HUES64 (cell line): Measurements from ENCODE around the gene ASCC3.
A peak's percentile ranks its signal among the peaks of the same experiment; 100 is the strongest.

Source experiments
- H3K27ac ChIP-seq: 2 replicates; pipeline ENCODE4 v1.7.0; 2013; ENCODE audit warnings: low read depth, low read length, inconsistent platforms
- H3K27me3 ChIP-seq: 2 replicates; pipeline ENCODE4 v1.6.1; 2013; ENCODE audit warnings: mild to moderate bottlenecking, low read length; ENCODE audit not compliant: insufficient read depth
- H3K36me3 ChIP-seq: 2 replicates; pipeline ENCODE4 v1.6.1; 2013; ENCODE audit warnings: mild to moderate bottlenecking, low read length; ENCODE audit not compliant: insufficient read depth
- H3K4me1 ChIP-seq: 2 replicates; pipeline ENCODE4 v1.6.1; 2013; ENCODE audit warnings: mild to moderate bottlenecking, low read length, moderate library complexity; ENCODE audit not compliant: insufficient read depth
- H3K4me3 ChIP-seq: 2 replicates; pipeline ENCODE4 v1.5.1; 2013; ENCODE audit warnings: mild to moderate bottlenecking, low read length, moderate library complexity
- H3K9ac ChIP-seq: 2 replicates; pipeline ENCODE4 v1.6.1; 2013; ENCODE audit warnings: mild to moderate bottlenecking, low read depth, low read length
- H3K9me3 ChIP-seq: 2 replicates; pipeline ENCODE4 v1.6.1; 2013; ENCODE audit warnings: low read depth, low read length; ENCODE audit not compliant: insufficient read depth
- WGBS: fragments of 150-250, 120-280 bp; methylation state at CpG from one replicate; pipeline ENCODE4 v1.1.7; 2013; ENCODE audit warnings: missing lambda C conversion rate; 5-methylcytosine and 5-hydroxymethylcytosine counted together

The ASCC3 gene

DNA sequence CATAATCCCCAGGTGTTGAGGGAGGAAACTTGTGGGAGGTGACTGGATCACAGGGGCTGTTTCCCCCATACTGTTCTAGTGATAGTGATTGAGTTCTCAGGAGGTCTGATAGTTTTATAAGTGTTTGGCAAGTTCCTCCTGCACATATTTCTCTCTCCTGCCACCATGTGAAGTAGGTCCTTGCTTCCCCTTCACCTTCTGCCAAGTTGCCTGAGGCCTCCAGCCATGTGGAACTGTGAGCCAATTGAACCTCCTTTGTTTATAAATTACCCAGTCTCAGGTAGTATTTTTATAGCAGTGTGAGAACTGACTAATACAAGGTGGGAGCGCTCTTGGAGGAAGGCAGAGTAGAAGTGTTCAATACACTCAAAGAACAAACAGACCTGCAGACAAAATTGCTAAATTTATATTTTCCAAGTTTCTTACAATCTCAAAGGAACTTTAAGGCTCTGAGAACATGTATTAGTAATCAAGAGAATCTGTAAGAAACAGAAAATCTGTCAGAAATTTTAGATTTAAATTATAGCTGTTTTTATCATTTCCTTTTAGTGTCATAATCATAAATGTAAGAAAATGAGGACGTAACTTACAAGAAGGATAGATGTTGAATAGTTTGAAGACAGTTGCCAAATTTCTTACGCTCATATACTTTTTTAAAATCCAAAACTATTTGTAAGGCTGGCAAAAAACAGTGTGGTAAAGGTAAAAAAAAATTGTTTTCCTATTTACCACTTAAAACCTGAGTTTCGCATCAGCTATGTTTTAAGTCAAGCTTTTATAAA, 77.7 kb downstream of the ASCC3 start:
- Histone ChIP-seq H3K9ac (no peak overlapping the region), H3K9me3 (no peaks in the 10 kb centered on the region), H3K36me3 (peaks cover 41% of the 10 kb centered on the region), H3K27me3 (no peaks in the 10 kb centered on the region), H3K4me3 (no peak overlapping the region), H3K27ac (no peak overlapping the region), H3K4me1 (no peaks in the 10 kb centered on the region)
- 100% methylated on average over 1 of the region's 4 CpGs for WGBS

DNA sequence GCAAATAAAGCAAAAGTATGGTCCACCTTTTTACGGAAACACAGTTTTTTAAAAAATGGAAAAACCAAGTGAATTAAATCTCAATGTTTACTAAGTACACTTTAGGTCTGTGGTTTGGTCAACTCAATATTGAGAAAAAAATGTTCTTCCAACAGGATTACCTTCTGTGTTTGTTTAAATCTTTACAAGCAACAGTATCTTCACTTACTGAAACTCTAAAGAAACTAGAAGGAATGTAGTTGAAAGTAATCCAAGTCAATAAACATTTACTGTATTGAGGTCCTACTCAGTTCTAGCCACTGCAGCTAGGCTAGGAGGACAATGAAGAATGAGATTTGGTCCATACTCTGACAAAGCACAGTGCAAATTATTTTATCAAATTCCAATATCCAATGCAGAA, 80.1 kb downstream of the ASCC3 start:
- H3K27ac ChIP-seq, result no peak overlapping the region
- H3K9ac ChIP-seq, result no peak overlapping the region
- no peaks in the 10 kb centered on the region for H3K27me3 ChIP-seq
- no peak overlapping the region for H3K4me3 ChIP-seq
- no peaks in the 10 kb centered on the region for H3K9me3 ChIP-seq
- no CpG with 5 or more reads among the region's 1 CpG for WGBS
- no peaks in the 10 kb centered on the region for H3K4me1 ChIP-seq
- peaks cover 57% of the 10 kb centered on the region for H3K36me3 ChIP-seq

DNA sequence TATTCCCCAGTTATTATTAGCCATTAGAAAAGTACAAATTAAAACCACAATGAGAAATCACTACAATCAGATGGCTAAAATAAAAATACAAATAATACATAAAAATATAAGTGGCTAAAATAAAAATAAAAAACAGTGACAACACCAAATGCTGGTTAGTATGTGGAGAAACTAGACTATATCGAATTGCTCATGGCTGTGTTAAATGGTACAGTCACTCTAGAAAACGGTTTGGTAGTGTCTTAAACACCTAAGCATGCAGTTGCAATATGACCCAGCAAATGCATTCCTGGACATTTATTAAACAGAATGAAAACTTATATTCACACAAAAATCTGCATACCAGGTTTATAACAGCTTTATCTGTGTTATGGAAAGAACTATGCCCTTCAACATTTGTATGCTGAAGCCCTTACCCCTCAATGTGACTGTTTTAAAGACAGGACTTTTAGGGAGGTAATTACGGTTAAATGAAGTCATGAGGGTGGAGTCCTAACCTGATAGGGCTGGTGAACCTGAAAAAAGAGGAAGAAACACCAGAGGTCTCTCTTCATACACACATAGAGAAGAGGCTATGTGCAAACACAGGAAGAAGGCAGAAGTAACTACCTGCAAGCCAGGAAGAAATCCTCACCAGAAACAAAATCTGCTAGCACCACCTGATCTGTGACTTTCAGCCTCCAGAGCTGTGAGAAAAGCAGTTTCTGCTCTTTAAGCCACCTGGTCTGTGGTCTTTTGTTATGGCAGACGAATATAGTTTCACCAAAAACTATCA, 84.9 kb downstream of the ASCC3 start:
- no peak overlapping the region for H3K4me3 ChIP-seq
- no peaks in the 10 kb centered on the region for H3K27me3 ChIP-seq
- no peaks in the 10 kb centered on the region for H3K9me3 ChIP-seq
- no peak overlapping the region for H3K27ac ChIP-seq
- no peak overlapping the region for H3K9ac ChIP-seq
- 97% methylated on average over 3 of the region's 4 CpGs for WGBS
- no peaks in the 10 kb centered on the region for H3K4me1 ChIP-seq
- peaks cover 41% of the 10 kb centered on the region for H3K36me3 ChIP-seq

DNA sequence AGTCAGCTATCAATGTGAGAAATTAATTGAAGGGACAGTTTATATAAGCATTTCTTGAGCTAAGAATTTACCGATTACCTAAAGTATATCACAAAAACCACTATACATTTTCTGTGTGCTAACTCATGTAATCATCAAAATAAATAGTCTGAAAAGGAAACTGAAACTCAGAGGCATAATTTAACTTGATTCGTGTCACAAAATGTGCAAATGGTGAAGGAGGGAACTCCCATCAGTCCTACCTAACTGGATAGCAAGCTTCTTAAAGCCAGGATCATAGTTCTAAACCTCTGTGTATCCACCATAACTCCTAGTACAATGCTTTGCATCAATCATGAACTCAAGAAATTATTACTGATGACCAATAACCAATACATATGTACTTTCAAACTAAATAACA, 91.0 kb downstream of the ASCC3 start:
- Histone ChIP-seq H3K27me3 (no peaks in the 10 kb centered on the region), H3K4me1 (no peaks in the 10 kb centered on the region), H3K4me3 (no peak overlapping the region), H3K36me3 (0 out of 2 replicates have a peak, but pooled peaks cover 5% of the 10 kb centered on the region), H3K27ac (no peak overlapping the region), H3K9me3 (no peaks in the 10 kb centered on the region), H3K9ac (no peak overlapping the region)
- WGBS, result 98% methylated on average over 2 of the region's 2 CpGs

DNA sequence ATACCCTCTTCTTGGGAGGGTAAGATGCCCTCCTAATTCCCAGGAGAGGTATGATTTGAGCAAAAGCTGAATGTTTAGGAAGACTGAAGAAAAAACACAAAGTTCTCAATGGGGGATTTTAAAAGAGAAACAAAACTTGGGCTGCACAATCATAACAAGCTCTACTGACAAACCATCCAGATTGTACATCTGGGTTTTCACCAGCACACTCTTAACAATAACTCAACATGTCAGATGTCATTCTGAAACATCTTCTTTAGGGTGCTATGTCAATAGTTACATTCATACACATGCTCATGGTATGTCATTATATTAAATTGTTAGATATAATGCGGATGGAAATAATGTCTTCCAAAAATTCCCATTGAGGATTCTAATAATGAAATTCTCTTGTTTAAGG, 95.1 kb downstream of the ASCC3 start:
- no peaks in the 10 kb centered on the region for H3K4me1 ChIP-seq
- no CpG with 5 or more reads among the region's 1 CpG for WGBS
- no peak overlapping the region for H3K4me3 ChIP-seq
- H3K27ac ChIP-seq, result no peak overlapping the region
- no peak overlapping the region for H3K9ac ChIP-seq
- no peaks in the 10 kb centered on the region for H3K36me3 ChIP-seq
- H3K27me3 ChIP-seq, result no peaks in the 10 kb centered on the region
- H3K9me3 ChIP-seq, result no peaks in the 10 kb centered on the region

DNA sequence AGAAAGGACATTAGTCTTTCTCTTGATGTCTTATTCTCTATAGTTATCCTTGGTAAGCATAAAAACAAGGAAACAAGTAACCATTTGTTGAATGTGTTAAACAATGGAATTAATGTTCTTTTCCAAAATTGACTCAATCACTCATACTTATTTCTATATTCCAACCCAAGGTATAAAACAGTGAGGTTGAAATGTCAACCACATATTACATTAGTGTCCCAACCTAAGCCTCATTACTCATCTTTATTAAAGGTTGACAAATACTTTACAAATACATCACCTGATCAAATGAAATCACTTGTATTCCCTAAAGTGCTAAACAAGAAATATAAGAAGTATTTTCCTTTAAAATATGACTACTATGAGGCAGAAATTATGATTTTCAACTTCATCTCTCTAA, 100.5 kb downstream of the ASCC3 start:
- no peaks in the 10 kb centered on the region for H3K9me3 ChIP-seq
- no peaks in the 10 kb centered on the region for H3K4me1 ChIP-seq
- H3K4me3 ChIP-seq, result no peak overlapping the region
- no peak overlapping the region for H3K27ac ChIP-seq
- H3K27me3 ChIP-seq, result no peaks in the 10 kb centered on the region
- H3K9ac ChIP-seq, result no peak overlapping the region
- no peaks in the 10 kb centered on the region for H3K36me3 ChIP-seq

DNA sequence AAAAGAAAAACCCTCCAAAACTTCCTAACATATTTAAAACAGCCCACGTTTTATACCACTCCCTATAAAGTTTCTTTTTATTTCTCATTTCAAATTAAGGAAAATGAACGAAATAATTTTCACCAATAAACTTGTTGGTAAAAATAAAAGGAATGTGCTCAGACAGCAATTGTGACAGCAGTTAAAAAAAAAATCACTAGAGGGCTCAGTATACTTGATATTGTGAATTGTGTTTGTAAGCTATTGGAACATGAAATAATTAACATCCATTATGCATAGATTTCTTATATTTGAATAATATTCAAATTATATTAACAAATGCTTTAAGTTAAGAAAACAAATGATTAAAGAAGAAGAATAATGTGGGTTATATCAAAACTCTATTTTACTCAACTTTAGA, 105.5 kb downstream of the ASCC3 start:
- Histone ChIP-seq H3K27me3 (no peaks in the 10 kb centered on the region), H3K36me3 (0 out of 2 replicates have a peak, but pooled peaks cover 3% of the 10 kb centered on the region), H3K4me3 (no peak overlapping the region), H3K9me3 (no peaks in the 10 kb centered on the region), H3K4me1 (no peaks in the 10 kb centered on the region; the same call in 1 of the 2 replicates), H3K9ac (no peak overlapping the region), H3K27ac (no peak overlapping the region)
- WGBS, result 86% methylated on average over 1 of the region's 2 CpGs

DNA sequence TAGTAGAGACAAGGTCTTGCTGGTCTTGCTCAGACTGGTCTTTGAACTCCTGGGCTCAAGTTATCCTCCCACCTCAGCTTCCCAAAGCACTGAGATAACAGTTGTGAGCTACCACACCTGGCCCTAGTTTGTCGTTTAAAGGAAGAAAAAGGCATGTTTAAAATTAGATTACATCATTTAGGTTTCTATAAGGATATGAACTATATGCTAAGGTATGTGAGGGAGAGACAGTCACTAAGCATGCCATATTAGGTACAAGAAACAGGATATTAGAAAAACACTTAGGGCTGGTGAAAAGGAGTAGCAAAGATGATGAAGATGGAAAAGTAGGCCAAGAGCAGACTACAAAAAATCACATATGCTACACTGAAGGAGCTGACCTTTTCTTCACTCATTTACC, 106.4 kb downstream of the ASCC3 start:
- Histone ChIP-seq H3K27ac (no peak overlapping the region), H3K36me3 (0 out of 2 replicates have a peak, but pooled peaks cover 3% of the 10 kb centered on the region), H3K27me3 (no peaks in the 10 kb centered on the region), H3K4me1 (no peaks in the 10 kb centered on the region; the same call in 1 of the 2 replicates), H3K9me3 (no peaks in the 10 kb centered on the region), H3K9ac (no peak overlapping the region), H3K4me3 (no peak overlapping the region)
- 0% methylated on average over 1 of the region's 1 CpG for WGBS

DNA sequence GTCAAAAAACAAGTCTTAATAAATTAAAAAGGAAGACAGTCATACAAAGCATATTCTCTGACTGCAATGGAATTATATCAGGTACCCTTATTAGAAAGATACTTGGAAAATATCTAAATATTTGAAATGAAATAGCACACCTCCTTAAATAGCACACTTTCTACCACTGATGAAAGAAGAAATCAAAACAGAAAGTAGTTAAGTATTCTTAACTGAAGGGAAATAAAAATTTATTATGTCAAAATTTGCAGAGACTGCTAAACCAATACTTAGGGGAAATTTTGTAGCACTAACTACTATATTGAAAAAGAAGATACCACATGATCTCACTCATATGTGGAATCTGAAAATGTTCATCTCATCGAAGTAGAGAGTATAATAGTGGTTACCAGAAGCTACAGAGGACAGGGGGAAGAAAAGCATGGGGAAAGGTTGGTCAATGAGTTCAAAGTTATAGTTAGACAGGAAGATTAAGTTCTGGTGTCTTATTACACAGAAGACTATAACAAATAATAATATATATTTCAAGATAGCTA, 112.2 kb downstream of the ASCC3 start:
- Histone ChIP-seq H3K36me3 (peaks cover 38% of the 10 kb centered on the region), H3K4me3 (no peak overlapping the region)
- 90% methylated on average over 1 of the region's 1 CpG for WGBS

DNA sequence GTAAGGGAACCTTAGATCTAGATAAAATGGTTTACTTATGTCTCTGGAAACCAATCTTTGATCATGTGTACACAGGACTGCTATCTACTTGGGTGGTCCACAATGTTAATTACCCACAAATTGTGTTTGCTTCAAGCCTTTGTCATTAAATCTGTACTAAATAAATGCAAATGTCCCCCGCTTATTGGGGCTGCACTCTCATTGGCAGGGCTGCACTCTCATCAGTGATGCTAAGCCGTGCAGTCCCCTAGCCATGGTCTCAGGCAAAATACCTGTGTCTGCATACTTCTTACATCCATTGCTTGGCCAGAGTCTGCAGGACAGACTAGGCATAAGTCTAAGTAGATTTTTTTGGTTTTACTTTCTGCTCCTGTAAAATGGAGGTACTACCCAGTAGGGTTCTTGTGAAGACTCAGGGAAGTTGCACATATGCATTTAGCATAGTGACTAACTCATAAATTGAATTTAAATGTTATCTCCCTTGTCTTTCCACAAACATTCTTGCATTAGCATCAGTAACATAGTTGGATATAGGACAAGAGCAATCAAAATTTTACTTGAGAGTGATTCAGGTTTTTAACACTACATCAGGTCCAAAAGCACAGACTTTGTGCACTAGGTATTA, 117.4 kb downstream of the ASCC3 start:
- H3K4me1 ChIP-seq, result peaks cover 6% of the 10 kb centered on the region; the same call in 1 of the 2 replicates
- H3K9me3 ChIP-seq, result peaks cover 24% of the 10 kb centered on the region
- peaks cover 70% of the 10 kb centered on the region for H3K36me3 ChIP-seq

More for the DNA sequence above, 112.2 kb downstream of the ASCC3 start:
- Histone ChIP-seq H3K4me1 (no peaks in the 10 kb centered on the region; the same call in 1 of the 2 replicates), H3K9me3 (peaks cover 16% of the 10 kb centered on the region), H3K27me3 (no peaks in the 10 kb centered on the region), H3K27ac (no peak overlapping the region), H3K9ac (no peak overlapping the region)

DNA sequence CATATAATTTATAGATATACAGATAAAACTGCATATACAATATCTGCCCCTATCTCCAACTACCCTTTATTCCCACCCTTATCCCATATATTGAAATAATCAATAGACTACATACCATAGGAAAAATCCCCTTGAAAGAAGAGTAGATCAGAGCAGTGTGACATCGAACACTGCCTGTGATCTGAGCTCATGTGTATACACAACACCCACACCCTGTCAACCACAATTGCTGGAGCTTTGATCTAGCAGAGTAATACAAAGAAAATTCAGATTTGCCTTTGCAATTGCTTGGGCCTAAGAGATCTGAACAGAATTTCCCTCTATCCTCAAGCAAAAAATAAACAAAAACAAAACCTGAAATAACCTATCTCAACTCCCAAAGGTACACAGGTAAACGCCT, 119.3 kb downstream of the ASCC3 start:
- peaks cover 67% of the 10 kb centered on the region for H3K36me3 ChIP-seq
- peaks cover 6% of the 10 kb centered on the region; the same call in 1 of the 2 replicates for H3K4me1 ChIP-seq
- H3K4me3 ChIP-seq, result no peak overlapping the region
- H3K9me3 ChIP-seq, result peaks cover 24% of the 10 kb centered on the region
- H3K27ac ChIP-seq, result no peak overlapping the region
- WGBS, result 95% methylated on average over 2 of the region's 2 CpGs
- no peaks in the 10 kb centered on the region for H3K27me3 ChIP-seq
- H3K9ac ChIP-seq, result no peak overlapping the region

More for the DNA sequence above, 117.4 kb downstream of the ASCC3 start:
- no peak overlapping the region for H3K4me3 ChIP-seq
- H3K9ac ChIP-seq, result no peak overlapping the region
- peak overlapping the region; percentile 50; the same call in 1 of the 2 replicates for H3K27ac ChIP-seq
- 87% methylated on average over 2 of the region's 2 CpGs for WGBS
- H3K27me3 ChIP-seq, result no peaks in the 10 kb centered on the region
